SK-N-SH (cell line): ENCODE data around the gene GLIS1. TPM values are rescaled to one million over a fixed set of nuclear protein-coding genes. Genes with fewer than 3 reads are reported as not detected.

ENCODE experiments used
- CTCF ChIA-PET: fragments of 300-600, 350-600 bp; formaldehyde crosslinking; extraction: SDS; loops from one replicate; lab custom pipeline; 2021; lab: Yijun Ruan, JAX
- POLR2A ChIA-PET: fragments of 350-600 bp; sonication (Branson Sonifier 250); formaldehyde crosslinking; extraction: SDS; loops from one replicate; lab custom pipeline; 2020; ENCODE audit warnings: antibody characterized with exemption, inconsistent platforms; lab: Yijun Ruan, JAX
- DNase-seq: peaks from one replicate; pipeline ENCODE4 v3.0.0; 2012
- H2AFZ ChIP-seq: fragments of 200-600 bp; sonication (generic); 2 replicates; pipeline ENCODE4 v1.8.1; 2016; ENCODE audit warnings: antibody characterized with exemption, mild to moderate bottlenecking, low read depth
- H3F3A ChIP-seq: fragments of 200-600 bp; sonication (generic); replicated peaks from 2 replicates; pipeline ENCODE3; 2016; ENCODE audit warnings: antibody characterized with exemption, mild to moderate bottlenecking; ENCODE audit not compliant: insufficient read depth
- H3K27ac ChIP-seq, 2 experiments: fragments of 200-500 bp in 1 of 2; fragments of 200-600 bp in 1 of 2; sonication (Bioruptor generic) in 1 of 2; sonication (generic), shearing (Covaris generic) in 1 of 2; 2 replicates each; pipeline versions ENCODE4 v1.5.1 to v1.6.1; 2014 to 2016; ENCODE audit warnings: low read depth in 2 of 2, inconsistent platforms in 1 of 2, low read length in 1 of 2, mild to moderate bottlenecking in 1 of 2, mixed read lengths in 1 of 2
- H3K27me3 ChIP-seq: fragments of 200-600 bp; sonication (generic), shearing (Covaris generic); 2 replicates; pipeline ENCODE4 v1.6.1; 2016; ENCODE audit warnings: mixed run types; ENCODE audit not compliant: insufficient read depth
- H3K36me3 ChIP-seq, 2 experiments: fragments of 200-500 bp in 1 of 2; fragments of 200-600 bp in 1 of 2; sonication (Bioruptor generic) in 1 of 2; sonication (generic) in 1 of 2; replicated peaks in 1 of 2; 2 replicates each; pipeline versions ENCODE3 to v1.5.1; 2014 to 2016; ENCODE audit warnings: low read length in 1 of 2, mild to moderate bottlenecking in 1 of 2; ENCODE audit not compliant: insufficient read depth in 2 of 2, control insufficient read depth in 1 of 2
- H3K4me1 ChIP-seq, 2 experiments: fragments of 200-500 bp in 1 of 2; fragments of 200-600 bp in 1 of 2; sonication (Bioruptor generic) in 1 of 2; sonication (generic), shearing (Covaris generic) in 1 of 2; 2 replicates each; pipeline versions ENCODE4 v1.5.1 to v1.6.1; 2014 to 2016; ENCODE audit warnings: low read depth in 1 of 2, low read length in 1 of 2, mixed run types in 1 of 2; ENCODE audit not compliant: insufficient read depth in 2 of 2, control insufficient read depth in 1 of 2
- H3K4me2 ChIP-seq: fragments of 200-600 bp; sonication (generic), shearing (Covaris generic); 2 replicates; pipeline ENCODE4 v1.6.1; 2017; ENCODE audit warnings: mixed run types
- H3K4me3 ChIP-seq, 2 experiments: fragments of 200-500 bp in 1 of 2; fragments of 200-600 bp in 1 of 2; sonication (Bioruptor generic) in 1 of 2; sonication (generic), shearing (Covaris generic) in 1 of 2; 2 replicates each; pipeline versions ENCODE4 v1.5.1 to v1.8.1; 2014 to 2016; ENCODE audit warnings: low read depth in 2 of 2, inconsistent platforms in 1 of 2, low read length in 1 of 2, mild to moderate bottlenecking in 1 of 2, mixed read lengths in 1 of 2, moderate library complexity in 1 of 2
- H3K79me2 ChIP-seq: fragments of 200-600 bp; sonication (generic); 2 replicates; pipeline ENCODE4 v1.8.1; 2017; ENCODE audit warnings: mild to moderate bottlenecking; ENCODE audit not compliant: insufficient read depth
- H3K9ac ChIP-seq: fragments of 200-600 bp; sonication (generic); 2 replicates; pipeline ENCODE4 v1.6.1; 2017; ENCODE audit warnings: mixed run types
- H3K9me2 ChIP-seq: fragments of 200-600 bp; sonication (generic); 2 replicates; pipeline ENCODE4 v1.6.1; 2017; ENCODE audit warnings: mixed run types
- H3K9me3 ChIP-seq: fragments of 200-600 bp; sonication (generic); 2 replicates; pipeline ENCODE4 v1.6.1; 2017; ENCODE audit warnings: mixed run types, mild to moderate bottlenecking, moderate library complexity
- H4K20me1 ChIP-seq: fragments of 200-600 bp; sonication (generic); 2 replicates; pipeline ENCODE4 v1.6.1; 2017; ENCODE audit warnings: mild to moderate bottlenecking, mixed run types; ENCODE audit not compliant: insufficient read depth
- EP300 ChIP-seq, 2 experiments: IDR thresholded peaks; 2 replicates each; pipeline versions ENCODE4 v1.4.0 to v1.6.1; 2012; ENCODE audit warnings: borderline replicate concordance in 1 of 2, low read depth in 1 of 2, low read length in 1 of 2
- EZH2phosphoT487 ChIP-seq: fragments of 200-600 bp; sonication (generic); IDR thresholded peaks from 2 replicates; pipeline ENCODE4 v1.6.1; 2017; ENCODE audit warnings: low read depth, mixed run types, mild to moderate bottlenecking, antibody characterized with exemption, moderate library complexity, borderline replicate concordance
- FOSL2 ChIP-seq: IDR thresholded peaks from 2 replicates; pipeline ENCODE4 v1.4.0; 2012; ENCODE audit warnings: low read depth, mild to moderate bottlenecking, moderate library complexity, borderline replicate concordance
- GABPA ChIP-seq: IDR thresholded peaks from 2 replicates; pipeline ENCODE4 v1.4.0; 2012; ENCODE audit warnings: low read depth, mild to moderate bottlenecking
- GATA2 ChIP-seq: sonication (generic); formaldehyde crosslinking; IDR thresholded peaks from 2 replicates; pipeline ENCODE4 v1.5.0; 2020; ENCODE audit warnings: mild to moderate bottlenecking, missing genetic modification reagents
- IRF3 ChIP-seq: fragments of 150-350 bp; IDR thresholded peaks from 2 replicates; pipeline ENCODE4 v1.6.1; 2016; ENCODE audit warnings: mild to moderate bottlenecking, low read depth, low read length
- MAX ChIP-seq: IDR thresholded peaks from 2 replicates; pipeline ENCODE4 v1.4.0; 2012; ENCODE audit warnings: low read depth
- MEF2A ChIP-seq: IDR thresholded peaks from 2 replicates; pipeline ENCODE4 v1.4.0; 2012; ENCODE audit warnings: low read depth, borderline replicate concordance
- MXI1 ChIP-seq: IDR thresholded peaks from 2 replicates; pipeline ENCODE4 v1.6.1; 2012; ENCODE audit warnings: mild to moderate bottlenecking, low read depth, low read length, improper control_type of control experiment
- NRF1 ChIP-seq: IDR thresholded peaks from 2 replicates; pipeline ENCODE4 v1.6.1; 2012; ENCODE audit warnings: low read depth, mild to moderate bottlenecking, low read length
- PBX3 ChIP-seq: IDR thresholded peaks from 2 replicates; pipeline ENCODE4; 2012
- RAD21 ChIP-seq: IDR thresholded peaks from 2 replicates; pipeline ENCODE4 v1.6.1; 2012; ENCODE audit warnings: mild to moderate bottlenecking, low read length
- REST ChIP-seq: IDR thresholded peaks from 2 replicates; pipeline ENCODE4 v1.6.1; 2012; ENCODE audit warnings: mild to moderate bottlenecking, low read depth, low read length, moderate library complexity
- TCF12 ChIP-seq: IDR thresholded peaks from 2 replicates; pipeline ENCODE4 v1.4.0; 2012
- TEAD4 ChIP-seq: IDR thresholded peaks from 2 replicates; pipeline ENCODE4 v1.4.0; 2012; ENCODE audit warnings: mild to moderate bottlenecking, borderline replicate concordance; ENCODE audit not compliant: insufficient read depth
- USF1 ChIP-seq: IDR thresholded peaks from 2 replicates; pipeline ENCODE4 v1.4.0; 2012; ENCODE audit warnings: low read depth, borderline replicate concordance
- USF2 ChIP-seq: fragments of 150-350 bp; IDR thresholded peaks from 2 replicates; pipeline ENCODE4 v1.6.1; 2017; ENCODE audit warnings: antibody characterized with exemption, low read length, low read depth, borderline replicate concordance
- YY1 ChIP-seq: IDR thresholded peaks from 2 replicates; pipeline ENCODE4 v1.4.0; 2012; ENCODE audit warnings: low read depth, mild to moderate bottlenecking
- ZBTB33 ChIP-seq: IDR thresholded peaks from 2 replicates; pipeline ENCODE4 v1.4.0; 2012; ENCODE audit warnings: low read depth, borderline replicate concordance
- WGBS: methylation state at CpG from one replicate; pipeline ENCODE4 v1.1.6; 2017; ENCODE audit warnings: low lambda C conversion rate; 5-methylcytosine and 5-hydroxymethylcytosine counted together
- polyA plus RNA-seq, 3 experiments: library from polyadenylated mRNA; depleted of rRNA; stranded (reverse); fragments of >200 nt; gene quantifications; 2 replicates each; pipeline ENCODE4 v1.2.3, GENCODE V29; 2012

Gene GLIS1
- polyA plus RNA-seq, 1 of the 3 experiments (the other 2 are of a cell fraction) = 0.13 TPM

- H3F3A ChIP-seq = peaks cover 1% of the 10 kb centered on the region
- H4K20me1 ChIP-seq = no peaks in the 10 kb centered on the region
- H3K27me3 ChIP-seq = no peaks in the 10 kb centered on the region
- no peaks in the 10 kb centered on the region for H3K36me3 ChIP-seq
- 60% methylated on average over 7 of the region's 13 CpGs for WGBS
- H3K27ac ChIP-seq = no peak overlapping the region
- H3K4me3 ChIP-seq = no peak overlapping the region
- H3K4me1 ChIP-seq = peaks cover 0 to 44% of the 10 kb centered on the region in 2 experiments; a peak in 2 of 4 replicates
- ChIA-PET POLR2A (no interaction called here), CTCF (interaction anchor here (2.3 kb wide), 1 partner anchor 20 kb away, joined by 6 read pairs; no protein-coding TSS in a partner anchor)
- TF ChIP-seq PBX3 = no peak
- no peak for TF ChIP-seq ZBTB33
- no peak for TF ChIP-seq GABPA
- no peak for TF ChIP-seq TCF12
- no peak for TF ChIP-seq MAX
- no peak for TF ChIP-seq NRF1
- no peak for TF ChIP-seq MEF2A
- TF ChIP-seq REST = no peak
- no peak for TF ChIP-seq GATA2 (CRISPR knock-in tag)
- no peak for TF ChIP-seq RAD21
- no peak for TF ChIP-seq USF2
- no peak for TF ChIP-seq USF1
- no peak for TF ChIP-seq FOSL2
- TF ChIP-seq MXI1 = no peak
- TF ChIP-seq YY1 = no peak
- TF ChIP-seq TEAD4 = no peak
- TF ChIP-seq IRF3 = no peak
- TF ChIP-seq EP300 (IDR thresholded peaks at IDR 0.05; ENCODE audit: borderline replicate concordance in 1 of 2, low read depth in 1 of 2, low read length in 1 of 2) = no peak
- TF ChIP-seq EZH2phosphoT487 = no peak
- no peak for DNase-seq
- no peaks in the 10 kb centered on the region for H3K9me3 ChIP-seq
- no peak overlapping the region for H3K4me2 ChIP-seq
- no peak overlapping the region for H2AFZ ChIP-seq
- H3K9ac ChIP-seq = no peak overlapping the region
- H3K79me2 ChIP-seq = no peaks in the 10 kb centered on the region
- H3K9me2 ChIP-seq = no peaks in the 10 kb centered on the region
These were observed 233.1 kb downstream of the GLIS1 start for GRCh38 chr1:53505891-53506290.
